Astrocyte (in vitro differentiated cells and primary cell): ENCODE results near the gene DOC2A. TPM values are rescaled to one million over a fixed set of nuclear protein-coding genes. Genes with fewer than 3 reads are reported as not detected.

ENCODE experiments used
- DNase-seq: peaks from one replicate; pipeline ENCODE4 v3.0.0-alpha.2; 2010; ENCODE audit warnings: low read depth
- FAIRE-seq: peaks from 2 replicates; lab custom pipeline; 2011; peaks lifted over from hg19 to GRCh38; lab: Jason Lieb, UNC
- H2AFZ ChIP-seq: 2 replicates; pipeline ENCODE4 v1.6.0; 2012; ENCODE audit warnings: low read depth, low read length, inconsistent platforms
- H3K27ac ChIP-seq: 2 replicates; pipeline ENCODE4 v1.5.1; 2011; ENCODE audit warnings: low read depth, low read length, inconsistent platforms
- H3K27me3 ChIP-seq: 2 replicates; pipeline ENCODE4 v1.6.0; 2011; ENCODE audit warnings: low read length, inconsistent platforms; ENCODE audit not compliant: insufficient read depth
- H3K36me3 ChIP-seq: 2 replicates; pipeline ENCODE4 v1.5.1; 2011; ENCODE audit warnings: low read length, inconsistent platforms; ENCODE audit not compliant: insufficient read depth
- H3K4me1 ChIP-seq: 2 replicates; pipeline ENCODE4 v1.5.1; 2011; ENCODE audit warnings: low read length, inconsistent platforms; ENCODE audit not compliant: insufficient read depth
- H3K4me2 ChIP-seq: 2 replicates; pipeline ENCODE4 v1.6.0; 2012; ENCODE audit warnings: low read length, inconsistent platforms
- H3K4me3 ChIP-seq: 2 replicates; pipeline ENCODE4 v1.5.1; 2011; ENCODE audit warnings: low read depth, mild to moderate bottlenecking, low read length, inconsistent platforms; ENCODE audit not compliant: insufficient read depth
- H3K79me2 ChIP-seq: 2 replicates; pipeline ENCODE4 v1.6.0; 2012; ENCODE audit warnings: mild to moderate bottlenecking, low read length, inconsistent platforms; ENCODE audit not compliant: insufficient read depth
- H3K9ac ChIP-seq: 2 replicates; pipeline ENCODE4 v1.6.0; 2012; ENCODE audit warnings: mild to moderate bottlenecking, low read length, inconsistent platforms
- H3K9me3 ChIP-seq: 2 replicates; pipeline ENCODE4 v1.5.1; 2012; ENCODE audit warnings: low read depth, mild to moderate bottlenecking, low read length, inconsistent platforms; ENCODE audit not compliant: insufficient read depth
- H4K20me1 ChIP-seq: 2 replicates; pipeline ENCODE4 v1.6.0; 2012; ENCODE audit warnings: low read length, inconsistent platforms; ENCODE audit not compliant: insufficient read depth
- H3K27ac Mint-ChIP-seq: one replicate; pipeline ENCODE4 v1.8.0; 2021; ENCODE audit warnings: mild to moderate bottlenecking, mixed read lengths; ENCODE audit not compliant: unreplicated experiment
- H3K27me3 Mint-ChIP-seq: one replicate; pipeline ENCODE4 v1.8.0; 2021; ENCODE audit warnings: low read depth, mixed read lengths; ENCODE audit not compliant: unreplicated experiment
- H3K36me3 Mint-ChIP-seq: one replicate; pipeline ENCODE4 v1.8.0; 2021; ENCODE audit warnings: low read depth, mixed read lengths; ENCODE audit not compliant: unreplicated experiment
- H3K4me1 Mint-ChIP-seq: one replicate; pipeline ENCODE4 v1.8.0; 2021; ENCODE audit warnings: low read depth, mixed read lengths; ENCODE audit not compliant: unreplicated experiment
- H3K4me3 Mint-ChIP-seq: one replicate; pipeline ENCODE4 v1.8.0; 2021; ENCODE audit warnings: mild to moderate bottlenecking, moderate library complexity, mixed read lengths; ENCODE audit not compliant: unreplicated experiment
- H3K9me3 Mint-ChIP-seq: one replicate; pipeline ENCODE4 v1.8.0; 2021; ENCODE audit warnings: mild to moderate bottlenecking, mixed read lengths; ENCODE audit not compliant: unreplicated experiment
- CTCF ChIP-seq: IDR thresholded peaks from 2 replicates; pipeline ENCODE4 v1.5.1; 2011; ENCODE audit warnings: low read depth, mild to moderate bottlenecking, inconsistent platforms, low read length, moderate library complexity; ENCODE audit not compliant: insufficient read depth
- EZH2 ChIP-seq: IDR thresholded peaks from 2 replicates; pipeline ENCODE4 v1.6.1; 2012; ENCODE audit warnings: mild to moderate bottlenecking, low read length, inconsistent platforms; ENCODE audit not compliant: insufficient read depth
- total RNA-seq: library from RNA; stranded (reverse); gene quantifications from 2 replicates; pipeline ENCODE4 v1.2.1, GENCODE V29; 2021

DOC2A gene
- total RNA-seq, 1 donor from 2014 or later = 0.89 TPM

GRCh38 chr16:30031477-30031918 lies 20.7 kb upstream of the DOC2A start:
- Histone ChIP-seq H3K9me3 (no peaks in the 10 kb centered on the region), H4K20me1 (peaks cover 8% of the 10 kb centered on the region), H3K27ac (no peak overlapping the region), H3K4me2 (peak overlapping the region; percentile 67), H3K4me3 (no peak overlapping the region), H3K36me3 (no peaks in the 10 kb centered on the region), H3K27me3 (peaks cover 35% of the 10 kb centered on the region), H3K9ac (no peak overlapping the region), H2AFZ (no peak overlapping the region), H3K4me1 (peaks cover 5% of the 10 kb centered on the region), H3K79me2 (no peaks in the 10 kb centered on the region)
- DNase-seq (no peak), FAIRE-seq (no peak)
- Mint-ChIP-seq H3K27me3 (peaks cover 58% of the 10 kb centered on the region), H3K27ac (no peak overlapping the region), H3K4me3 (no peak overlapping the region), H3K4me1 (peaks cover 4% of the 10 kb centered on the region), H3K9me3 (peaks cover 3% of the 10 kb centered on the region), H3K36me3 (peaks cover 2% of the 10 kb centered on the region)
- TF ChIP-seq EZH2 (no peak), CTCF (no peak)

GRCh38 chr16:30030841-30031413 lies 20.1 kb upstream of the DOC2A start, which contains the start of gene TLCD3B:
Gene TLCD3B, minus strand, starts transcription at chr16:30031271. Its CDS starts 744 bp downstream, at chr16:30030527.
- Histone ChIP-seq H3K4me3 (no peak within 1 kb of the TSS), H3K79me2 (no peaks in the 10 kb centered on the region), H3K9me3 (no peaks in the 10 kb centered on the region), H3K4me2 (peak within 1 kb of the TSS; percentile 67), H3K36me3 (no peaks in the 10 kb centered on the region), H3K4me1 (peaks cover 5% of the 10 kb centered on the region), H3K27me3 (peaks cover 35% of the 10 kb centered on the region), H3K9ac (no peak within 1 kb of the TSS), H2AFZ (no peak within 1 kb of the TSS), H3K27ac (no peak within 1 kb of the TSS), H4K20me1 (peaks cover 8% of the 10 kb centered on the region)
- peak within 1 kb of the TSS; percentile 70 for H3K4me3 Mint-ChIP-seq
- peaks cover 4% of the 10 kb centered on the region for H3K4me1 Mint-ChIP-seq
- H3K9me3 Mint-ChIP-seq = peaks cover 3% of the 10 kb centered on the region
- H3K27ac Mint-ChIP-seq = no peak within 1 kb of the TSS
- TF ChIP-seq EZH2 = no peak
- TF ChIP-seq CTCF = no peak
- DNase-seq (no peak), FAIRE-seq (no peak)
- H3K36me3 Mint-ChIP-seq = no peaks in the 10 kb centered on the region
- H3K27me3 Mint-ChIP-seq = peaks cover 53% of the 10 kb centered on the region

GRCh38 chr16:30030011-30030685 lies 19.3 kb upstream of the DOC2A start:
- DNase-seq = no peak
- Histone ChIP-seq H3K79me2 (no peaks in the 10 kb centered on the region), H4K20me1 (peaks cover 8% of the 10 kb centered on the region), H2AFZ (no peak overlapping the region), H3K4me2 (no peak overlapping the region), H3K27me3 (peaks cover 35% of the 10 kb centered on the region), H3K4me3 (no peak overlapping the region), H3K4me1 (peaks cover 5% of the 10 kb centered on the region), H3K36me3 (no peaks in the 10 kb centered on the region), H3K9me3 (no peaks in the 10 kb centered on the region), H3K9ac (no peak overlapping the region), H3K27ac (no peak overlapping the region)
- FAIRE-seq = no peak
- peaks cover 3% of the 10 kb centered on the region for H3K9me3 Mint-ChIP-seq
- peaks cover 4% of the 10 kb centered on the region for H3K4me1 Mint-ChIP-seq
- no peaks in the 10 kb centered on the region for H3K36me3 Mint-ChIP-seq
- peaks cover 53% of the 10 kb centered on the region for H3K27me3 Mint-ChIP-seq
- no peak overlapping the region for H3K27ac Mint-ChIP-seq
- TF ChIP-seq EZH2 = peak; percentile 61
- TF ChIP-seq CTCF = no peak
- H3K4me3 Mint-ChIP-seq = no peak overlapping the region
